Measurements from ENCODE around the gene COQ8A.

Gene COQ8A

DNA sequence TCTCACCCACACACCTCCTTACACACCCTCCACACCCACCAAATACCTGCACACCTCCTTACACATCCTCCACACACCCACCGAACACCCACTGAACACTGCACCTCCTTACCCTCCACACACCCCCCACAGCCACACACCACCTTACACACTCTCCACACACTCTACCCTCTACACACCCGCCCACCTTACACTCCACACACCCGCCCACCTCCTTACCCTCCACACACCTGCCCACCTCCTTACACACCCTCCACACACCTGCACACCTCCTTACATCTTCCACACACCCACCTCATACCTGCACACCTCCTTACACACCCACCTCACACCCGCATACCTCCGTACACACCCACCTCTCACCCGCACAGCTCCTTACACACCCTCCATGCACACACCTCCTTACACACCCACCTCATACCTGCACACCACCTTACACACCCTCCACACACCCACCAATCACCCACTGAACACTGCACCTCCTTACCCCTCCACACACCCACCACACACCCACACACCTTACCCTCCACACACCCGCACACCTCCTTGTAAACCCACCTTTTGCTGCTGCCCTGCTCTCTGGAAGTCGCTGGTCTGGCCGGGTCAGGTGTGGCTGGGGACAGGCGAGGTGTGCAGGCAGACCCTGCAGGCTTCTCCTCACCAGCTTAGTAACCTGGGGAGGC is 38.5 kb downstream of the COQ8A start:
- no peak overlapping the region for H3K27ac ChIP-seq (replicated peaks)
- TF ChIP-seq, protein P1, sequence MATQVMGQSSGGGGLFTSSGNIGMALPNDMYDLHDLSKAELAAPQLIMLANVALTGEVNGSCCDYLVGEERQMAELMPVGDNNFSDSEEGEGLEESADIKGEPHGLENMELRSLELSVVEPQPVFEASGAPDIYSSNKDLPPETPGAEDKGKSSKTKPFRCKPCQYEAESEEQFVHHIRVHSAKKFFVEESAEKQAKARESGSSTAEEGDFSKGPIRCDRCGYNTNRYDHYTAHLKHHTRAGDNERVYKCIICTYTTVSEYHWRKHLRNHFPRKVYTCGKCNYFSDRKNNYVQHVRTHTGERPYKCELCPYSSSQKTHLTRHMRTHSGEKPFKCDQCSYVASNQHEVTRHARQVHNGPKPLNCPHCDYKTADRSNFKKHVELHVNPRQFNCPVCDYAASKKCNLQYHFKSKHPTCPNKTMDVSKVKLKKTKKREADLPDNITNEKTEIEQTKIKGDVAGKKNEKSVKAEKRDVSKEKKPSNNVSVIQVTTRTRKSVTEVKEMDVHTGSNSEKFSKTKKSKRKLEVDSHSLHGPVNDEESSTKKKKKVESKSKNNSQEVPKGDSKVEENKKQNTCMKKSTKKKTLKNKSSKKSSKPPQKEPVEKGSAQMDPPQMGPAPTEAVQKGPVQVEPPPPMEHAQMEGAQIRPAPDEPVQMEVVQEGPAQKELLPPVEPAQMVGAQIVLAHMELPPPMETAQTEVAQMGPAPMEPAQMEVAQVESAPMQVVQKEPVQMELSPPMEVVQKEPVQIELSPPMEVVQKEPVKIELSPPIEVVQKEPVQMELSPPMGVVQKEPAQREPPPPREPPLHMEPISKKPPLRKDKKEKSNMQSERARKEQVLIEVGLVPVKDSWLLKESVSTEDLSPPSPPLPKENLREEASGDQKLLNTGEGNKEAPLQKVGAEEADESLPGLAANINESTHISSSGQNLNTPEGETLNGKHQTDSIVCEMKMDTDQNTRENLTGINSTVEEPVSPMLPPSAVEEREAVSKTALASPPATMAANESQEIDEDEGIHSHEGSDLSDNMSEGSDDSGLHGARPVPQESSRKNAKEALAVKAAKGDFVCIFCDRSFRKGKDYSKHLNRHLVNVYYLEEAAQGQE (IDR thresholded peaks at IDR 0.05; ENCODE audit: insufficient replicate concordance, low read depth): no peak
- TF ChIP-seq POLR2AphosphoS5 (IDR thresholded peaks at IDR 0.05; ENCODE audit: low read depth): no peak
- TF ChIP-seq, protein P2, sequence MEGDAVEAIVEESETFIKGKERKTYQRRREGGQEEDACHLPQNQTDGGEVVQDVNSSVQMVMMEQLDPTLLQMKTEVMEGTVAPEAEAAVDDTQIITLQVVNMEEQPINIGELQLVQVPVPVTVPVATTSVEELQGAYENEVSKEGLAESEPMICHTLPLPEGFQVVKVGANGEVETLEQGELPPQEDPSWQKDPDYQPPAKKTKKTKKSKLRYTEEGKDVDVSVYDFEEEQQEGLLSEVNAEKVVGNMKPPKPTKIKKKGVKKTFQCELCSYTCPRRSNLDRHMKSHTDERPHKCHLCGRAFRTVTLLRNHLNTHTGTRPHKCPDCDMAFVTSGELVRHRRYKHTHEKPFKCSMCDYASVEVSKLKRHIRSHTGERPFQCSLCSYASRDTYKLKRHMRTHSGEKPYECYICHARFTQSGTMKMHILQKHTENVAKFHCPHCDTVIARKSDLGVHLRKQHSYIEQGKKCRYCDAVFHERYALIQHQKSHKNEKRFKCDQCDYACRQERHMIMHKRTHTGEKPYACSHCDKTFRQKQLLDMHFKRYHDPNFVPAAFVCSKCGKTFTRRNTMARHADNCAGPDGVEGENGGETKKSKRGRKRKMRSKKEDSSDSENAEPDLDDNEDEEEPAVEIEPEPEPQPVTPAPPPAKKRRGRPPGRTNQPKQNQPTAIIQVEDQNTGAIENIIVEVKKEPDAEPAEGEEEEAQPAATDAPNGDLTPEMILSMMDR (IDR thresholded peaks at IDR 0.05; ENCODE audit: insufficient read depth, low read length): no peak
- TF ChIP-seq GABPA (IDR thresholded peaks at IDR 0.05; ENCODE audit: low read depth): no peak
- no peak for TF ChIP-seq SPI1 (IDR thresholded peaks at IDR 0.05; ENCODE audit: borderline replicate concordance, low read depth)
- DNase-seq (ENCODE audit: low read depth in 1 of 2, low spot score in 1 of 2): no peak

DNA sequence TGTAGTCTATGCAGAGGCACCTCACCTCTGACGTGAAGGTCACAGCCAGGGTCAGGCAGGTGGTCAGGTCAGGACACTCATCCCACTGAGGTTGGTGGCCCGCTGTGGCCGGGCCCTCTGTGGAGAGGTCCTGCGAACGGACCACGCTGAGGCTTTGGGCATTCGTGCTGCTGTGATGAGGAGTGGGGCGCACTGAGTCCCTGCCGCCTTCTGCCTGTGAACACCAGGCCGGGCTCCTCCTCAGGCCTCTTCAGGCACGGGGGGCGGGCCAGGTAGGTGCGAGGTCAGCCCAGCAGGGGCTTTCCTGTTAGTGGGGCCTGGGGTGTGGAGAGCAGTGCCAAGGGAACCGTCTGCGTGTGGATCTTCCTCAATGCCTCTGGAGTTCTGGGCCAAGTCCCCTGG is 39.0 kb downstream of the COQ8A start:
- DNase-seq (ENCODE audit: low read depth in 1 of 2, low spot score in 1 of 2): no peak
- Histone ChIP-seq H3K27ac (replicated peaks) (no peak overlapping the region), H3K27me3 (ENCODE audit: insufficient read depth, poor library complexity, severe bottlenecking) (no peaks in the 10 kb centered on the region), H3K4me3 (replicated peaks; ENCODE audit: insufficient read depth, low read length) (no peak overlapping the region)
- TF ChIP-seq GABPA (IDR thresholded peaks at IDR 0.05; ENCODE audit: low read depth) (no peak), POLR2AphosphoS5 (IDR thresholded peaks at IDR 0.05; ENCODE audit: low read depth) (no peak), SPI1 (IDR thresholded peaks at IDR 0.05; ENCODE audit: borderline replicate concordance, low read depth) (no peak)
- TF ChIP-seq, protein P2 (IDR thresholded peaks at IDR 0.05; ENCODE audit: insufficient read depth, low read length): no peak
- TF ChIP-seq, protein P1 (IDR thresholded peaks at IDR 0.05; ENCODE audit: insufficient replicate concordance, low read depth): no peak

More for the DNA sequence above, 38.5 kb downstream of the COQ8A start:
- Histone ChIP-seq H3K27me3 (ENCODE audit: insufficient read depth, poor library complexity, severe bottlenecking) (no peaks in the 10 kb centered on the region), H3K4me3 (replicated peaks; ENCODE audit: insufficient read depth, low read length) (no peak overlapping the region)

DNA sequence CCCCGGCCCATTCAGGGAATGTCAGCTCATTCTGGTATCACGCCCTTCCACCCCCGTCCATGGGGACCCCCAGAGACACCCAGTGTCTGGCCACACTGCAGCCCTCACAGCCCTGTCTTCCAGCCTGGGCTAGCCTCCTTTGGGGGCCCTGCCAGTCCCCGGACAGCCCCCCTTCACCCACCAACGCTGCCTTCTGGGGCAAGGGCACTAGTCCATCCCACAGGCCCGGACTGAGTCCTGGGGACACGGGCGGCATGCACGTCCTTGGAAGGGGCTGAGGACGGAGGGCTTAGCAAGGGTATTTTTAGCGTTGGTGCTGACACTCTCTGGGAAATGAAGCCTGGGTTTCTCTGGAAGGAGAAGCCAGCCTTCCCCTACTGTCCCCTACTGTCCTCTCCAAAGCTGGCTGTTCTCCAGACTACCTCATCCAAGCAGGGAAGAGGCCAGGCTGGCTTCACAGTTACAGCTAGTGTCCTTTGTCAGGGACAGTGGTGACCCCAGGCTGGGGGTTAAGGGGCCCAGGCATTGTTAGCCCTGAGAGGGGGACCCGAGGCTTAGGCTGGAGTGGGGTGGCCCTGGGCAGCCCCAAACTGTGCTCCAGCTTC is 39.5 kb downstream of the COQ8A start:
- H3K27me3 ChIP-seq (ENCODE audit: insufficient read depth, poor library complexity, severe bottlenecking): no peaks in the 10 kb centered on the region
- DNase-seq (ENCODE audit: low read depth in 1 of 2, low spot score in 1 of 2): no peak
- no peak overlapping the region for H3K27ac ChIP-seq (replicated peaks)
- TF ChIP-seq POLR2AphosphoS5 (IDR thresholded peaks at IDR 0.05; ENCODE audit: low read depth): 0 out of 2 replicates have a peak, but pooled peaks have one; percentile 9
- no peak for TF ChIP-seq SPI1 (IDR thresholded peaks at IDR 0.05; ENCODE audit: borderline replicate concordance, low read depth)
- H3K4me3 ChIP-seq (replicated peaks; ENCODE audit: insufficient read depth, low read length): no peak overlapping the region

DNA sequence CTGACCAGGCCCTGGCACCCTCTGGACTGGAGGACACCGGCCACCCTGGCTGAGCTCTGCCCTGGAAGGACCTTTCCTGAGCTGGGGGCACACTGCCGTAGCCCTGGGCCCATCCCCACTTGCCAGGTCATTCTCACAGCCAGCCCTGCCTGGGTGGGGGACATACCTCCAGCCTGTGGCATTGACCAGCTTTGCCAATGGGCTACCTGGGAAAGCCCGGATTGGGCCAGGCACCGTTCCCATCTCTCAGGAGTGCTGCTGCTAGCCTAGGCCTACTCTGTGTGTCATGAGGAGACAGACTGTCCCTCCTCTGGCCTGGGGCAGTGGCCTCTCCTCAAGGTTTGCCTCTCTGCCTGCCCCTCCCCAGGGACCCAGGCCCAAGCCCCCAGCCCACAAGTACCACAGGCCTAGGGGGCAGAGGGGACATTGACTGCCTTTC is 40.0 kb downstream of the COQ8A start:
- TF ChIP-seq SPI1 (IDR thresholded peaks at IDR 0.05; ENCODE audit: borderline replicate concordance, low read depth) (no peak), POLR2AphosphoS5 (IDR thresholded peaks at IDR 0.05; ENCODE audit: low read depth) (no peak), GABPA (IDR thresholded peaks at IDR 0.05; ENCODE audit: low read depth) (no peak)
- TF ChIP-seq, protein P2 (IDR thresholded peaks at IDR 0.05; ENCODE audit: insufficient read depth, low read length): no peak
- TF ChIP-seq, protein P1 (IDR thresholded peaks at IDR 0.05; ENCODE audit: insufficient replicate concordance, low read depth): no peak
- H3K27ac ChIP-seq (replicated peaks): no peak overlapping the region
- no peaks in the 10 kb centered on the region for H3K27me3 ChIP-seq (ENCODE audit: insufficient read depth, poor library complexity, severe bottlenecking)
- DNase-seq (ENCODE audit: low read depth in 1 of 2, low spot score in 1 of 2): no peak
- no peak overlapping the region for H3K4me3 ChIP-seq (replicated peaks; ENCODE audit: insufficient read depth, low read length)
